Stimulated activated CD4-positive, alpha-beta T cell treated with anti-CD3 and anti-CD28 coated beads, Interleukin-1b, Interleukin-23, amount 100 ng/mL, for 1 hour (primary cell): ENCODE results near the gene GLT8D2.

Experiments
- DNase-seq, 2 donors: peaks; one replicate each; pipeline ENCODE4 v3.0.0-alpha.2; 2020; ENCODE audit warnings: low read depth in 2 of 2

The GLT8D2 gene

GRCh38 chr12:103948746-103949406 is 101.1 kb downstream of the GLT8D2 start:
- no peak for DNase-seq

- DNase-seq, result no peak
These were observed 102.0 kb downstream of the GLT8D2 start for GRCh38 chr12:103947871-103948555.

GRCh38 chr12:103944964-103945363 is 105.0 kb downstream of the GLT8D2 start:
- DNase-seq, result no peak
